ENCODE data around the gene VN1R2. TPM values are rescaled to one million over a fixed set of nuclear protein-coding genes. Genes with fewer than 3 reads are reported as not detected.
"Not testable (repeated sequence)": the region's sequence is repeated elsewhere in the genome, so short reads cannot be mapped to it uniquely, and the experiment has no call there.

Gene VN1R2
- total and polyA plus RNA-seq, 4 donors = not detected

- peaks cover 28 to 64% (median 44%) of the 10 kb centered on the region in 4 donors for H3K9me3 ChIP-seq (ENCODE audit: control insufficient read depth in 4 of 4, insufficient read depth in 3 of 4, low read length in 3 of 4)
- no peak overlapping the region for H3K4me3 ChIP-seq
- no peak overlapping the region for H3K9ac ChIP-seq (ENCODE audit: insufficient read depth in 1 of 2, low read length in 2 of 2)
- no peaks in the 10 kb centered on the region for H3K27me3 ChIP-seq (ENCODE audit: control insufficient read depth in 3 of 3, insufficient read depth in 3 of 3, low read length in 2 of 3)
- no peak for ATAC-seq (ENCODE audit: insufficient read depth, low FRiP score)
- H3K4me1 ChIP-seq (ENCODE audit: control insufficient read depth in 5 of 5, insufficient read depth in 5 of 5, low read length in 5 of 5) = no peaks in the 10 kb centered on the region
- H3K27ac ChIP-seq (ENCODE audit: low read depth in 1 of 2, low read length in 1 of 2) = no peak overlapping the region
- WGBS, 2 donors = 95 to 96% methylated on average over 4 of the region's 4 CpGs
- DNase-seq = no peak
- H3K36me3 ChIP-seq (ENCODE audit: control insufficient read depth in 4 of 4, insufficient read depth in 4 of 4, low read length in 4 of 4) = peaks cover 17 to 52% (median 35%) of the 10 kb centered on the region in 4 donors
- TF ChIP-seq, protein P1, sequence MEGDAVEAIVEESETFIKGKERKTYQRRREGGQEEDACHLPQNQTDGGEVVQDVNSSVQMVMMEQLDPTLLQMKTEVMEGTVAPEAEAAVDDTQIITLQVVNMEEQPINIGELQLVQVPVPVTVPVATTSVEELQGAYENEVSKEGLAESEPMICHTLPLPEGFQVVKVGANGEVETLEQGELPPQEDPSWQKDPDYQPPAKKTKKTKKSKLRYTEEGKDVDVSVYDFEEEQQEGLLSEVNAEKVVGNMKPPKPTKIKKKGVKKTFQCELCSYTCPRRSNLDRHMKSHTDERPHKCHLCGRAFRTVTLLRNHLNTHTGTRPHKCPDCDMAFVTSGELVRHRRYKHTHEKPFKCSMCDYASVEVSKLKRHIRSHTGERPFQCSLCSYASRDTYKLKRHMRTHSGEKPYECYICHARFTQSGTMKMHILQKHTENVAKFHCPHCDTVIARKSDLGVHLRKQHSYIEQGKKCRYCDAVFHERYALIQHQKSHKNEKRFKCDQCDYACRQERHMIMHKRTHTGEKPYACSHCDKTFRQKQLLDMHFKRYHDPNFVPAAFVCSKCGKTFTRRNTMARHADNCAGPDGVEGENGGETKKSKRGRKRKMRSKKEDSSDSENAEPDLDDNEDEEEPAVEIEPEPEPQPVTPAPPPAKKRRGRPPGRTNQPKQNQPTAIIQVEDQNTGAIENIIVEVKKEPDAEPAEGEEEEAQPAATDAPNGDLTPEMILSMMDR (IDR thresholded peaks at IDR 0.05; ENCODE audit: control extremely low read depth, extremely low read depth) = no peak
These were observed 20.8 kb upstream of the VN1R2 start for GRCh38 chr19:53237114-53237777.

- Histone ChIP-seq H3K9ac (ENCODE audit: insufficient read depth in 1 of 2, low read length in 2 of 2) (no peak overlapping the region), H3K4me1 (ENCODE audit: control insufficient read depth in 5 of 5, insufficient read depth in 5 of 5, low read length in 5 of 5) (no peaks in the 10 kb centered on the region), H3K27ac (ENCODE audit: low read depth in 1 of 2, low read length in 1 of 2) (no peak overlapping the region), H3K9me3 (ENCODE audit: control insufficient read depth in 4 of 4, insufficient read depth in 3 of 4, low read length in 3 of 4) (peaks cover 15 to 47% (median 30%) of the 10 kb centered on the region in 4 donors), H3K36me3 (ENCODE audit: control insufficient read depth in 4 of 4, insufficient read depth in 4 of 4, low read length in 4 of 4) (peaks cover 19 to 83% (median 52%) of the 10 kb centered on the region in 4 donors), H3K27me3 (ENCODE audit: control insufficient read depth in 3 of 3, insufficient read depth in 3 of 3, low read length in 2 of 3) (no peaks in the 10 kb centered on the region), H3K4me3 (no peak overlapping the region)
- ATAC-seq (ENCODE audit: insufficient read depth, low FRiP score) (no peak), DNase-seq (no peak)
- TF ChIP-seq, protein P1 (IDR thresholded peaks at IDR 0.05; ENCODE audit: control extremely low read depth, extremely low read depth) = no peak
- 83 to 90% methylated on average over 1 of the region's 1 CpG for WGBS, 2 donors
These were observed 11.6 kb upstream of the VN1R2 start for GRCh38 chr19:53246498-53246897.

DNA sequence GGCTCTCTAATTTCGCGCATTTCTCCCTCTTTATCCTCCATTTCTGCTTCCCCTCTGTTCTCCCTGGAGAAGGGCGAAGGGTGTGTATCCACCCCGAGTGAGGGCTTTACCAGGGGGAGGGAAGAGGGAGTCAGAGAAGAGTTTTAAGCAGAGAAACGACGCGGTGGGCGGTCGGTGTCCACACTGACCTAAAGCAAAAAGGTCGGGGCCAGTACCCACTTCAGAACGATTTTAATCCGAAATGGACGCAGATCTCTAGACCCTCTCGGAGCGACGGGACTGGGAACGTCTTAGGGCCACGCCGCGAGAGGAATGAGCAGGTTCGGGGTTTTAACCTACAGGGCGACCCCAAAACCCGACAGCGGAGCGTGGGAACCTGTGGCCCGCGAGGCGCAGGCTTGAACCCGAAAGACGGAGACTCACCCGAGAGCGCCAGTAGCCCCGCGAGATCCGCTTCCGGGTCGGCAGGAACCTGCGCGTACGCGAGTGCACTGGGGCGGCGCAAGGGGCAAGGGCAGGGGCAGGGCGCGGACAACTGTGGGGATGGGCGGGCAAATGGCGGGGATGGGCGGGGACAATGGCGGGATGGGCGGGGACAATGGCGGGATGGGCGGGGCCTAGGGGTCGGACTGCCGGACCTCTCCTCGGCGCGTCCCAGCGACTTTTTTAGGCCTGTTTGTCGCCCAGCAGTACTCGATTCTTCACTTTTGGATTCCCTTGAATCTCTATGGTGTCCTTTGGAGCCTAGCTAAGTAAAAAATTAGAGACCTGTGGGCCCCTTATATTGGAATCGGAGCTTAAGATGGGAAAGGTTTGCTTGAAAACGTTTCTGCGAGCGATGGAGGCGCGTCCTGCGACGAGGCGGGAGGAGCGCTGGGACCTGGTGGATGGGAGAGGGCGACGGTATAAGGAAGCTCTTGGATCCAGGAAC, 3.4 kb upstream of the VN1R2 start, which contains the start of gene ZNF677:
Gene ZNF677 (minus strand): TSS at position 463 of the 931 bp plus-strand sequence. CDS start 3,323 bp downstream, outside the sequence.
- peak within 1 kb of the TSS; percentile 74 to 86 for H3K27ac ChIP-seq (ENCODE audit: low read depth in 1 of 2, low read length in 1 of 2)
- peaks cover 0 to 26% (median 9%) of the 10 kb centered on the region in 4 donors for H3K9me3 ChIP-seq (ENCODE audit: control insufficient read depth in 4 of 4, insufficient read depth in 3 of 4, low read length in 3 of 4)
- H3K27me3 ChIP-seq (ENCODE audit: control insufficient read depth in 3 of 3, insufficient read depth in 3 of 3, low read length in 2 of 3) = no peaks in the 10 kb centered on the region
- peaks cover 7 to 32% (median 21%) of the 10 kb centered on the region in 4 donors for H3K36me3 ChIP-seq (ENCODE audit: control insufficient read depth in 4 of 4, insufficient read depth in 4 of 4, low read length in 4 of 4)
- 3% methylated on average over 64 to 72 of the region's 72 CpGs for WGBS, 2 donors
- peaks cover 0 to 4% (median 2%) of the 10 kb centered on the region in 5 donors for H3K4me1 ChIP-seq (ENCODE audit: control insufficient read depth in 5 of 5, insufficient read depth in 5 of 5, low read length in 5 of 5)
- TF ChIP-seq, protein P1 (IDR thresholded peaks at IDR 0.05; ENCODE audit: control extremely low read depth, extremely low read depth) = no peak
- H3K4me3 ChIP-seq = peak within 1 kb of the TSS; percentile 77
- peak within 1 kb of the TSS; percentile 63 to 85 for H3K9ac ChIP-seq (ENCODE audit: insufficient read depth in 1 of 2, low read length in 2 of 2)
- DNase-seq (peak; percentile 89 to 93 (median 92)), ATAC-seq (ENCODE audit: insufficient read depth, low FRiP score) (peak; percentile 96)

DNA sequence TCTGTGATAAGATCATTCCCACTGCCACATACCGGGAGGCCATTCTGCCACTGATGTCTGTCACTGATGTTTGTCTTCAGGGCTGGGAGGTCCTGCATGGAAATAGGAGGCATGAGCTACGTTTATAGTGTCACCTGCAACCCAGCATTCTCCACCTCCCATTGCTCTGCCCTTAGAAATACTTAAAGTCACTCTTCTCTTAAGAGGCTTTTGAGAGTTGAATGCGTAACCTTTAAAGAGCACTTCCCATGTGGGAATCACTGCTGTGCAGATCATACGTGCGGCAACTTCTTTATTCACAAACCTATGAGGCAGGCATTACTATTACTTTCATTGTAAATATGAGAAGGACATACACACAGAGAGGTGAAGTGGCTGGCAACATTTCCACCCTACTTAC, 9.5 kb downstream of the VN1R2 start, which contains the start of gene VN1R4:
Gene VN1R4 (minus strand): TSS at position 101 of the 400 bp plus-strand sequence. CDS start 58 bp downstream, at position 43.
- H3K9me3 ChIP-seq (ENCODE audit: control insufficient read depth in 4 of 4, insufficient read depth in 3 of 4, low read length in 3 of 4) = peaks cover 0 to 18% (median 0%) of the 10 kb centered on the region in 4 donors
- H3K36me3 ChIP-seq (ENCODE audit: control insufficient read depth in 4 of 4, insufficient read depth in 4 of 4, low read length in 4 of 4); ATAC-seq (ENCODE audit: insufficient read depth, low FRiP score); H3K4me3 ChIP-seq; H3K4me1 ChIP-seq (ENCODE audit: control insufficient read depth in 5 of 5, insufficient read depth in 5 of 5, low read length in 5 of 5); H3K27ac ChIP-seq (ENCODE audit: low read depth in 1 of 2, low read length in 1 of 2); H3K9ac ChIP-seq (ENCODE audit: insufficient read depth in 1 of 2, low read length in 2 of 2); H3K27me3 ChIP-seq (ENCODE audit: control insufficient read depth in 3 of 3, insufficient read depth in 3 of 3, low read length in 2 of 3): not testable (repeated sequence)
- WGBS, 2 donors = 67 to 85% methylated on average over 4 of the region's 5 CpGs
- peak in 1 of 3 donors; percentile 8 for DNase-seq

GRCh38 chr19:53269861-53270260, 11.8 kb downstream of the VN1R2 start:
- peaks cover 0 to 30% (median 0%) of the 10 kb centered on the region in 4 donors for H3K9me3 ChIP-seq (ENCODE audit: control insufficient read depth in 4 of 4, insufficient read depth in 3 of 4, low read length in 3 of 4)
- H3K36me3 ChIP-seq (ENCODE audit: control insufficient read depth in 4 of 4, insufficient read depth in 4 of 4, low read length in 4 of 4); H3K4me1 ChIP-seq (ENCODE audit: control insufficient read depth in 5 of 5, insufficient read depth in 5 of 5, low read length in 5 of 5); H3K27me3 ChIP-seq (ENCODE audit: control insufficient read depth in 3 of 3, insufficient read depth in 3 of 3, low read length in 2 of 3); DNase-seq; H3K9ac ChIP-seq (ENCODE audit: insufficient read depth in 1 of 2, low read length in 2 of 2); H3K4me3 ChIP-seq; H3K27ac ChIP-seq (ENCODE audit: low read depth in 1 of 2, low read length in 1 of 2); ATAC-seq (ENCODE audit: insufficient read depth, low FRiP score): not testable (repeated sequence)
- WGBS, 2 donors = 93 to 94% methylated on average over 2 to 27 of the region's 27 CpGs
